Cardiac muscle cell (in vitro differentiated cells and primary cell): ENCODE measurements around the gene IFNB1. TPM values are rescaled to one million over a fixed set of nuclear protein-coding genes. Genes with fewer than 3 reads are reported as not detected.

ENCODE experiments used
- DNase-seq, 2 donors: peaks; one replicate each; pipeline versions ENCODE4 v3.0.0 to v3.0.0-alpha.2; 2010 to 2017; ENCODE audit warnings: low read depth in 1 of 2, low spot score in 1 of 2
- H3K27ac ChIP-seq: fragments of 200-600 bp; sonication (generic); 2 replicates; pipeline ENCODE4 v1.5.1; 2016
- H3K27me3 ChIP-seq: fragments of 200-600 bp; sonication (generic); 2 replicates; pipeline ENCODE4 v1.6.0; 2016; ENCODE audit warnings: control low read depth
- H3K36me3 ChIP-seq: fragments of 200-600 bp; sonication (generic); 2 replicates; pipeline ENCODE4 v1.5.1; 2016; ENCODE audit warnings: control low read depth
- H3K4me1 ChIP-seq: fragments of 200-600 bp; sonication (generic); 2 replicates; pipeline ENCODE4 v1.8.1; 2017; ENCODE audit warnings: low read depth, mild to moderate bottlenecking, mixed run types
- H3K4me3 ChIP-seq: fragments of 200-600 bp; sonication (generic); 2 replicates; pipeline ENCODE4 v1.5.1; 2016; ENCODE audit warnings: mild to moderate bottlenecking
- H3K9me3 ChIP-seq: fragments of 200-600 bp; sonication (generic); 2 replicates; pipeline ENCODE4 v1.5.1; 2017; ENCODE audit warnings: low read depth, mild to moderate bottlenecking, control low read depth
- polyA plus RNA-seq: library from polyadenylated mRNA; unstranded; fragments of >200 nt; fragmentation: Nextera tagmentation; extraction: Ambion mirVana; gene quantifications from 2 replicates; pipeline ENCODE4 v1.2.1, GENCODE V29; 2016
- total RNA-seq: library from RNA; depleted of rRNA; stranded (reverse); fragments of >200 nt; gene quantifications from 2 replicates; pipeline ENCODE4 v1.2.3, GENCODE V29; 2016
- TF ChIP-seq, protein P1 (sequence below): IDR thresholded peaks from 2 replicates; pipeline ENCODE4 v1.5.1; 2012; ENCODE audit warnings: low read depth, mild to moderate bottlenecking, low read length

The IFNB1 gene
- total RNA-seq (not detected in 2 replicates), polyA plus RNA-seq (not detected in 2 replicates)

DNA sequence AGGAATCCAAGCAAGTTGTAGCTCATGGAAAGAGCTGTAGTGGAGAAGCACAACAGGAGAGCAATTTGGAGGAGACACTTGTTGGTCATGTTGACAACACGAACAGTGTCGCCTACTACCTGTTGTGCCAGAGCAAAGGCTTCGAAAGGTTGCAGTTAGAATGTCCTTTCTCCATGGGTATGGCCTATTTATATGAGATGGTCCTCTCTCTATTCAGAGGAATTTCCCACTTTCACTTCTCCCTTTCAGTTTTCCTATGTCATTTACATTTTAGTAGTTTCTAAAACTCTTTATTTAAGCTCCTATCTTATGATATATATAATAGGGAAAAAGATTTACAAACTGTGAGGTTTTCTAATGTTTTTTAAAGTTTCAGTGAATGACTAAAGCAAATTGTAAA, at the start of gene IFNB1:
Gene IFNB1 (minus strand): TSS at position 162 of the 400 bp plus-strand sequence. CDS start 73 bp downstream, at position 89.
- TF ChIP-seq, protein P1, sequence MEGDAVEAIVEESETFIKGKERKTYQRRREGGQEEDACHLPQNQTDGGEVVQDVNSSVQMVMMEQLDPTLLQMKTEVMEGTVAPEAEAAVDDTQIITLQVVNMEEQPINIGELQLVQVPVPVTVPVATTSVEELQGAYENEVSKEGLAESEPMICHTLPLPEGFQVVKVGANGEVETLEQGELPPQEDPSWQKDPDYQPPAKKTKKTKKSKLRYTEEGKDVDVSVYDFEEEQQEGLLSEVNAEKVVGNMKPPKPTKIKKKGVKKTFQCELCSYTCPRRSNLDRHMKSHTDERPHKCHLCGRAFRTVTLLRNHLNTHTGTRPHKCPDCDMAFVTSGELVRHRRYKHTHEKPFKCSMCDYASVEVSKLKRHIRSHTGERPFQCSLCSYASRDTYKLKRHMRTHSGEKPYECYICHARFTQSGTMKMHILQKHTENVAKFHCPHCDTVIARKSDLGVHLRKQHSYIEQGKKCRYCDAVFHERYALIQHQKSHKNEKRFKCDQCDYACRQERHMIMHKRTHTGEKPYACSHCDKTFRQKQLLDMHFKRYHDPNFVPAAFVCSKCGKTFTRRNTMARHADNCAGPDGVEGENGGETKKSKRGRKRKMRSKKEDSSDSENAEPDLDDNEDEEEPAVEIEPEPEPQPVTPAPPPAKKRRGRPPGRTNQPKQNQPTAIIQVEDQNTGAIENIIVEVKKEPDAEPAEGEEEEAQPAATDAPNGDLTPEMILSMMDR: no peak
- H3K36me3 ChIP-seq: no peaks in the 10 kb centered on the region
- H3K9me3 ChIP-seq: no peaks in the 10 kb centered on the region
- no peak for DNase-seq
- no peak within 1 kb of the TSS for H3K27ac ChIP-seq
- no peaks in the 10 kb centered on the region for H3K27me3 ChIP-seq
- H3K4me3 ChIP-seq: no peak within 1 kb of the TSS
- H3K4me1 ChIP-seq: no peaks in the 10 kb centered on the region

DNA sequence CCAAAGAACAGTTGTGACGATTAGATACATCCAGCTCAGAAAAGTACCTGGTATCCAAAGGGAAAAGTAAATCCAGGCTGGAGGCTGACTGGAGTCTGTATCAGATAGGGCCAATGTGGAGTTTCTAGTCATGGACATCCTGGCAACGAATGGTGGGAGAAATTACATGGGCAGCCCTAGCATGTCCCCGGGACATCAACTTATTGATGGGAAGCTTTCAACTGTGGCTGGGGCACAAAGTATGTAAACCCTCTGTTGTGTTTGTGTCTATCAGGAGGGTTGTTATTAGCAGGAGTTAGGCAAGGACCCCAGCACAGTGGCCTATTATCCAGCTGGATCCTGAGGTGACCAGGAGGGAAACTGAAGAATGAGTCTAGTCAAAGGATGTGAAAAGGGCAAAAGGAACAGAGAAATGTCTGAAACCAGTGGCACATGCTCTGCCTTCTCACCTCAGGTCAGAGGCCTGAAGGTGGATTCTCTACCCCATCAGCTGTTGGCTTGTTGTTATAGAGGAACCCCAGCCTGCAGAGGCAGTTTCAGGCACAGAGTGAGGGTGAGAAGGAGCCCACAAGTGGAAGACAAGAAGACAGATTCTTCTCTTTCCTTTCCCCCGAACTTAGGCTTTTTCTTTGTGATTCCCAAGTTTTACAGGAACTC, 44.0 kb upstream of the IFNB1 start:
- no peaks in the 10 kb centered on the region for H3K4me1 ChIP-seq

DNA sequence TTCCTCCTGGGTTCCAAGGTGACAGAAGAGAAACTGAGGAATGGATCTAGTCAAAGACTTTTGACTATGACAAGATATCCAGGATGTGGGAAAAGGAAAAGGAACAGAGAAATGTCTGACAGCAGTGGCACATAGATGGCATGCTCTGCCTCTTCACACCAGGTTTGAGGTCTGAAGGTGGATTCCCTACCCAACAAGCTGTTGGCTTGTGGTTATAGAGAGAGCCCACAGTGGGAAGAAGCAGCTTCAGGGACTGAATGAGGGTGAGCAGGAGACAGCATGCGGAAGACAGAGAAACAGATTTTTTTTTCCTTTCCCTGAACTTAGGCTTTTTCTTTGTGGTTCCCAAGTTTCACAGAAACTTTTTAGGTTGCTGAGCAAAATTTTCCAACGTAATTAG, 43.3 kb upstream of the IFNB1 start:
- DNase-seq: no peak
- no peaks in the 10 kb centered on the region for H3K9me3 ChIP-seq
- H3K4me1 ChIP-seq: no peaks in the 10 kb centered on the region
- no peaks in the 10 kb centered on the region for H3K36me3 ChIP-seq
- H3K27me3 ChIP-seq: no peaks in the 10 kb centered on the region
- no peak overlapping the region for H3K4me3 ChIP-seq
- TF ChIP-seq, protein P1: no peak
- no peak overlapping the region for H3K27ac ChIP-seq

More for the DNA sequence above, 44.0 kb upstream of the IFNB1 start:
- Histone ChIP-seq H3K4me3 (no peak overlapping the region), H3K27me3 (no peaks in the 10 kb centered on the region), H3K36me3 (no peaks in the 10 kb centered on the region), H3K9me3 (no peaks in the 10 kb centered on the region), H3K27ac (no peak overlapping the region)
- DNase-seq: no peak
- TF ChIP-seq, protein P1: no peak

DNA sequence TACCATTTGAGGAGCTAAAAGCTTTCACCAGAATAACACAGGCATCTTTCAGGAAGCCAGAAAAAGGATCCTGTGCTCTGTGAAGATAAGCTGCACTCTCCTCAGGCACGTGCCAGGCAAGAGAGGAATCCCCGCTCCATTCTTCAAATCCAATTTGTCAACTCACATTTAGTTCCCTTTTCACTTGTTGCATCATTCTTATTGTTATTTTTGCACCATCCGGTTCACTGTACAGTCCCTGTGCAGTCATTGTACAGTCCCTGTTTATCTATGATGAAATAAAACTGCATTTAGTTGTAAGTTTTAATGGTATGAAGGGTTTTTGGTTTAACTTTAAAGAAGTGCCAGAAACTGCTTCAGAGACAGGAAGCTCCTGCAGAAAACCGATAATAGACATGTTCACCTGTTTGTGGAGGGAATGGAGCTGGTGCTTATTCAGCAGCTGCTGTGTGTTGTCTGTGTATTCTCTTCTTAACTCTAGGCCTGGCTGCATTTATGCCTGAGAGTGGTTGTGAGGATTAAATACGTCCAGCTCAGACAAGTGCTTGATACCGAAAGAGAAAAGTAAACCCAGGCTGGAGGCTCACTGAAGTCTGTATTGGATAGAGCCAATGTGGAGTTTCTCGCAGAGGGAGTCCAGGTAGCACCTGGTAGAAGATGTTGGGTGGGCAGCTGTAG, 41.5 kb upstream of the IFNB1 start:
- no peak overlapping the region for H3K27ac ChIP-seq
- TF ChIP-seq, protein P1: no peak
- H3K27me3 ChIP-seq: no peaks in the 10 kb centered on the region
- no peak overlapping the region for H3K4me3 ChIP-seq
- no peaks in the 10 kb centered on the region for H3K36me3 ChIP-seq
- H3K4me1 ChIP-seq: no peaks in the 10 kb centered on the region
- H3K9me3 ChIP-seq: no peaks in the 10 kb centered on the region
- DNase-seq: peak in 1 of 2 donors; percentile 11

DNA sequence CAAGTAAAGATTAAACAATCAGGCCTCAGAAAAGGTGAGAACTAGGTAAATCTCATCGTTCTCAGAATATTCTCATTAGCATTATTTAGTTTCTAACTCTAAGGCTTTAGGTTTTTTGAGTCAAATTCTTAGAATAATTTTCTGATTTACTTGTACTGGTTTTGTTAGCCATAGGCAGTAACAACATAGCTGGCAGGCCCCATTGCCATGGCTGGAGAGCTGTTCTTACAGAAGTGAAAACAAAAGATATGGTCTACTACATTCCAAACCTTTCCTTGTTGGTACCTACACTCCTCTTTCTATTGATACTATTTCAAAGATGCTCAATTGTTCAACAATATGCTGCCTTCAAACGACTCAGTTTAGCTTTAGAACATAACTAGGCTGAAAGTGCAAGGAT, 36.6 kb upstream of the IFNB1 start:
- Histone ChIP-seq H3K4me3 (no peak overlapping the region), H3K27ac (no peak overlapping the region), H3K4me1 (no peaks in the 10 kb centered on the region), H3K27me3 (no peaks in the 10 kb centered on the region), H3K9me3 (no peaks in the 10 kb centered on the region), H3K36me3 (no peaks in the 10 kb centered on the region)
- TF ChIP-seq, protein P1: no peak
- no peak for DNase-seq
